GM18873 (cell line): ENCODE data around the gene KNSTRN.

Experiments used
- ATAC-seq: cut with Tn5 transposase; IDR thresholded peaks from one replicate; pipeline ENCODE4 v1.9.1; 2021; ENCODE audit warnings: mild to moderate bottlenecking, moderate library complexity, moderate number of reproducible peaks; ENCODE audit not compliant: unreplicated experiment, low FRiP score

KNSTRN gene

DNA sequence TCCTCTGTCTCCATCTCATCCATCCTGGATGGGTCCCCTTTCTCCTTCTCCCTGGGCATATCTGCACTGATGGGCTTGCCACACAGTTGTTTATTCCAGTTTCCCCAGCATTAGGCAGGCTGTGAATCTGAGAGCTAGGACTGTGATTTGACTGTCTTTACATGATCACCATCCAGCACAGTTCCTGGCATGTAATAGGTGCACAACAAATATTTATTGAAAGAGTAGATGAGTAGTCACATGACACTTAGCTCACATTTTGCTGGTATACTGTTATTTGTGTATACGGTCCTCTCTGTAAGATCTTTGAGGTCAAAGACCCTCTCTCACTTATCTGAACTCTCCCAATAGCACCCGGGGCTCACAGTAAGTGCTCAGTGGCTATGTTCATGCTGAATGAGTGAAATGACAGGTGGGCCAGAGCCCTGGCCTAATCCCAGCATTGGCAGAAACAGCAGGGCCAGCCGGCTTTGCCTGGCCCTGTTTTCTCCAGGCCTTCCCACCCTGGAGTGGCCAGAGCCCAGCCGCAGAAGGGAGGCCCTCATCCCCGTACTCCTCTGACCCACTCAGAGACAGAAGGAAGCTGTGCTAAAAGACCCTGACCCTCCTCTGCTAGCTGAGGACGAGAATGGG, 42.1 kb downstream of the KNSTRN start:
- no peak for ATAC-seq

DNA sequence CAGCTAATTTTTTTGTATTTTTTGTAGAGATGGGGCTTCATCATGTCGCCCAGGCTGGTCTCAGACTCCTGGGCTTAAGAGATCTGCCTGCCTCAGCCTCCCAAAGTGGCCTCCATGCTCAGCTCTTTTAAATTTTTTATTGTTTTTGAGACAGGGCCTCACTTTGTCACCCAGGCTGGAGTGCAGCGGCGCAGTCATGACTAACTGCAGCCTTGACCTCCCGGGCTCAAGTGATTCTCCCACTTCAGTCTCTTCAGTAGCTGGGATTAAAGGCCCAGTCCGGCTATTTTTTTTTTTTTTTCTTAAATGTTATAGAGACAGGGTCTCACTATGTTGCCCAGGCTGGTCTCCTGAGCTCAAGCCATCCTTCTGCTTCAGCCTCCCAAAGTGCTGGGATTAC, 43.2 kb downstream of the KNSTRN start:
- no peak for ATAC-seq

- no peak for ATAC-seq
Observed at GRCh38 chr15:40427188-40427587, 44.7 kb downstream of the KNSTRN start.

DNA sequence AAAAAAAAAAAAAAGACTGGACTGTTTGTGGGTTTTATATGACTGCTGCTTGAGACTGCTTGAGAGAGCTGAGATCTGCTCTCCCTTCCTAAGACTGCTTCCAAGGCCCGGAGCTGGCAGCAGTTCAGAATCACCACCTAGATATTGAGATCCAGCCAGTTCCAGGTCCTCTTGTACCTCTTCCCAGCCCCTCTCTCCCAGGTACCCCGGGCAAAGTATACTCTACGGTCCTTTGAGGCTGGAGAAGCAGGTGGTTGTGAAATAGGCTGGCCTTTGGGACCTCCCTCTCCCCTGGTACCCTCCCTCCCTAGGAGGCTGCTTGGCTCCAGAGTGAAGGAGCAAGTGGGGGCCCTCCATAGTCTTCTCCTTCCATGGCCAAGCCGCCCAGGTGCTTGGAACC, 45.7 kb downstream of the KNSTRN start:
- no peak for ATAC-seq

DNA sequence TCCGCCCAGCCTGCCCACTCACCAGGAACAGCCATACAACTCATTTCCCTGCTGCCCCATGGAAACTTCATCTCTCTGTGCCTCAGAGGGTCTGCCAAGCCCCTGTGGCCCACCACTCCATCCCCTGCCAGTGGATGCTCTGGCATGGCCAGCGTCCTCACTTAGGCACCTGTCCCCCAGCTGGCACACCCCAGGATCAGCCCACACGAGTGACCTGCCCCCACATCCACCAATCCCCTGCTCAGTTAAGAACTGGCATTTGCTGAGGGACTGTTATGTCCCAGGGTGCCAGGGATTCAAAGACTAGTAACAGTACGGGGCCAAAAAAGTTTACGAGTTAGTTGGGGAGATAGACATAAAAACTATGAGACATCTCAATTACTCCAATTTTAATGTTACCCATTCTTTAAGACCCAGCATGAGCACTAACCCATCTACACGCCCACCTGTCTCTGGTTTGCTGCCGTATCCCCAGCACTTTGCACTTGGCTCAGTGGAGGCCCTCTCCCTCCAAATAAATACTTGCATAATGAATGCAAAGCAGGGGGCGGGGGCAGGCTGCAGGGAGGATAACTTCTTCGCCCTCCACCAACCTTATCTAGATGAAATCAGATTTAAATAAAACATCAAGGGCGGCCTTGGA, 46.7 kb downstream of the KNSTRN start:
- no peak for ATAC-seq

- no peak for ATAC-seq
Observed at GRCh38 chr15:40430271-40430805, 47.8 kb downstream of the KNSTRN start.

DNA sequence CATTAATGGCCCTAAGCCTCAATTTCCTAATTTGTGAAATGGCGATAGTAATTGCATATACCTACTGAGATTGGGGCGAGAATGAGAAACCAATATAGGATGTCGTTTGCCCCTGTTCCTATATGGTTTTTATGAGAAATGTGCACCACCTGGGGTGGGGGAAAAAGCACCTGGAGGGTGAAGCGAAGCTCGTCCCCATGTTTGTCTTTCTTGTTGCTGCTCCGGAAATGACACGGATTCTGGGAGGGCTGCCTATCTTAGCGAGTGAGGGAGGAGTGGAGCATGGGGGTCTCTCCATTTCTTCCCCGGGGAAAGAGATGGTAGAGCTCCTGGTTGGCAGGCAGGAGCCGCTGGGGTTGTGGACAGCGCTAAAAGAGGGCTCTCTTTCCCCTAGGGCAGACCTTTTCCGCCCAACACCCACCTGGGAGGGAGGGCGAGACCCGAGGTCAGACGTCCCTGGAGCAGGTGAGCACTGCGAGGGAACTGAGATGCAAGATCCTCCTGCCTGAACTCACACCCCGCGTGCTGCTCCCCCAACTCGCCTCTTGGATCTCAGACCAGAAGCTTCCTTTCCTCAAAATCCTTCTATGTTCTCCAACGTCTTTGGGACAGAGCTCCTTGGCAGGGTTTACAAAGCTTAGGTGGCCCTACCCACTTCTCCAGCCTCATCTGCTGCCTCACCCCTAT, 52.6 kb downstream of the KNSTRN start:
- ATAC-seq = no peak

GRCh38 chr15:40435710-40436089, 53.2 kb downstream of the KNSTRN start:
- no peak for ATAC-seq

DNA sequence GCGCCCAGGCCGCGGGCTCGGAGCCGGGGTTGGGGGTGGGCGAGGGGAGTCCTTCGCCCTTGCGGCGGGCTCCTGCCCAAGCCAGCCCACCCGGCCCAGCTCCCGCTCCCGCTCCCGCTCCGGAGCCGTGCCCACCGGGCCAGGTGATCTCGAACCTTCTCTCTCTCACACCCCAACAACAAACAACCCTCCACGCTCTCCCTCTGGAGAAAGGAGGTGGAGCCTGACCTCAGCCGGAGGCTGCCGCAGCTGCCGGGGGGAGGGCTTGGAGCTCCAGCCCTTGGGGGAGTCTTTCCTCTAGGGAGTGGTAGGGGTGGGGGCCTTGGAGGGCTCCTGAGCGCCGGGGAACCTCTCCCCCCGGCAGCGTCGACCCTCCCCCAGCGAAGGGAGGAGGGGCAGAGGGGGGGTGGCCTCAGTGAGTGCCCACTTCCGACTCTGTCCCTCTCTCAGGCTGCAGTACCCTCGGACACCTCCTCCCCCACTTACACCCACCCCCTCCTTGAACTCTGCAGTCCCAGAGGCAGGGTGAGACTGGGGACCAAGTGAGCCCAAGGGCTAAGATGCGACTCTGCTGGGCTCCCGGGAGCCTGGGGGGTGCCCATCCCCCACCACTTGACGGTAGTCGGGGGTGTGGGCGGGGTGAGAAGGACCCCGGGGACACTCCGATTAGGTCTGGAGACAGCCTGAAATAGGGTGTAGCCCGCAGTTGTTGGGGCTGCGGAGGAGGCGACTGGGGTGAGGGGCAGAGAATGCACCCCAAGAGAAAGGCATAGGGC, 53.8 kb downstream of the KNSTRN start:
- no peak for ATAC-seq

DNA sequence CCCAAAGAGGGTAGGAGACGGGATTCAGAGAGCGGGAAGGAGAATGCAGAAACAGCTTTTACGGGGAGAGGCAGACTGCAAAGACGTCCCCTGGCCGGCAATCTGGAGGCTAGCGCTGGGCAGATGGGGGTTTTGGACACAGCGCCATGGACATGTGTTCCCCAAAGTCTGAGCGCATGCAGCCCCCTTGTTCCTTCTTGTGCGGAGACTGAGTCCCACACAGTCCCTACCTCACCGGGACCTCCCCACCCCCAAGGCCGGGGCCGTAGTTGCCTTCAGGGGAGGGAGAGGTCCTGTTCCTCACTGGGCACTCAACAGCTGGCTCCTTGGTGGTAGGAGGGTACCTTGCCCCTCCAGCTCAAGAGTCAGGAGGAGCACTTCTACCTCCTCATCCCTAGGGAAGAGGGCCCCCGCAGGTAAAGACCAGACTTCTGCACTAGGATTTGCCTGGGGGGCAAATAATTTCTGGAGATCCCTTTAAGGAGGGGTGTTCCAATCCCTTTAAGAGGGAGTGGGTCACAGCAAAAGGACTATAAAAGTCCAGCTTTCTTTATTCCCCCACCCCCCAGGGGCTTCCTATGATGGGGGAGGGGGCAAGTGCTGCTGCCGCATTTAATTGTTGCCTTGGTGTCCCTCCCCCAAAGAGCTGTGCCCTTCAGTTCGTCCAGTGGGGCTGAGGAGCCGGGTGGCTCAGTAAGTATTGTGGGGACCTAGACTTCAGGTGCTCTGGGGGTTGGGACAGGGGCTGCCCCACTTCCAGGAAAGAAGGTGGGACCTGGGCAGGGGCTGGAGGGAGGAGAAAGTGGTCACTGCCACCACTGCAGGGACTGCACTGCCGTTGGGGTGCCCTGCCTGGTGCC, 54.6 kb downstream of the KNSTRN start:
- no peak for ATAC-seq

- no peak for ATAC-seq
Observed at GRCh38 chr15:40437752-40438687, 55.5 kb downstream of the KNSTRN start.

DNA sequence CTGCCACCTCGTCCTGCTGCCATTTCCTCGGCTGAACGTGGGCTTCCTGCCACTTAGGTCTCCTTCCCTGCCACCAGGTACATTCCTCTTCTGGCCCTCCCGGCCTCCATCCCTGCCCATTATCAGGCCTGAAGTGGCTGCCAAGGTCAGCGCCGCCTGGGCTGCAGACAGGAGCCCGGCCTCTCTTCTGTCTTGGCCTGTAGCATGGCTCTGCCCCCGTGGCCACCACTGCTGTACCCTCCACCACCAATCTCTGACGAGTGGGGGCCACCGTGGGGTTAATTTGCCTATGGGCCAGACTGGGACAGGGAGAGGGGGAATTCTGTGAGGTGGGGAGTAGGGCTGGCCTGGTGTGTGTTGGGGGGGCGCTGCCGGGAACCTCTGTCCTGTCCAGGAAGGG, 56.2 kb downstream of the KNSTRN start:
- no peak for ATAC-seq

GRCh38 chr15:40439461-40439959, 57.0 kb downstream of the KNSTRN start:
- no peak for ATAC-seq

GRCh38 chr15:40439960-40440742, 57.6 kb downstream of the KNSTRN start:
- ATAC-seq = no peak

DNA sequence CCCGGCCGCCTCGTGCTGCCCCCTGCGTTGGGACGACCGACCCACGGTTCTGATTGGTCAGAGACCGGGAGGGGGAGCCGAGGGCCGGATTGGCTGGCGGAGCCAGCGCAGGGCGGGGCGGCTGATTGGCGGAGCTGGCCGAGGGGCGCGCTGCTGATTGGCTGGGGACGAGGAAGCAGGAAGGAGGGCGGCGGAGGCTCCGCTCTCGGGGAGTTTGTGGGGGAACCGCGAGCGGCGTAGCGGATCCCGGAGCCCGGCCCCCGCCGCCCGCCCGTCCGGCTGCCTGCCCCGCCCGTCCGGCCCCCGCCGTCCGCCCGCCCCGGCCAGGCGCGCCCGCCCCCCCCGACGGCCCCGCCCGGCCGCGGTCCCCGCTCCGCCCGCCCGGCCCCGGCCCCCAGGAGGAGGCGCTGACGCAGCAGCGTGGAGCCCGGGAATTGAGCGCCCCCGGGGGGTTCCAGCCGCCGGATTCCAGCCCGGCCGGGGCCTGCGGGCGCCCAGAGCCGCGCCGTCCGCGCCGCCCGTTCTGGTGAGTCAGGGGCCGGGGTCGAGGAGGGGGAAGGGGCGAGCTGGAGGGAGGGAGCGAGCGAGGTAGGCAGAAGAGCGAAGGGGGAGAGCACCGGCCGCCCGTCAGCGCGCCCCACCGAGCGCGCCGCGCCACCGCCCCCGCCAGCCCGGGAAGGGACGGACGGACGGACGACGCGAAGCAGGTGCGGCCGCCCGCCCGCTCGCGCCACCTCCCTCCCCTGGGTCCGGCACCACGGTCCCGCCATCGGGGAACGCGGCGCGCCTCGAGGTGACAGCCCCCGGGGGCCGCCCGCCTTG, 58.4 kb downstream of the KNSTRN start, which contains the start of gene BAHD1:
Gene BAHD1, plus strand, starts transcription at position 211 of the 822 bp plus-strand sequence. CDS start 17,512 bp downstream, outside the sequence.
- peak; percentile 85 for ATAC-seq

GRCh38 chr15:40441565-40442531, 59.3 kb downstream of the KNSTRN start:
- ATAC-seq = no peak
